Right lobe of liver (tissue), 4 donors: ENCODE results near the gene PATL1.

ENCODE experiments used
- POLR2A ChIP-seq: fragments of 450-650 bp; IDR thresholded peaks from one replicate; pipeline ENCODE4 v1.6.1; 2017; ENCODE audit warnings: antibody characterized with exemption, mild to moderate bottlenecking
- TF ChIP-seq, protein P1 (sequence below), 4 donors: fragments of 200-600 bp in 3 of 4; fragments of 450-650 bp in 1 of 4; IDR thresholded peaks; one replicate each; pipeline versions ENCODE4 v1.5.1 to v1.8.0; 2016 to 2022; ENCODE audit warnings: antibody characterized with exemption in 4 of 4, mild to moderate bottlenecking in 2 of 4
- donor health status: DM: no; HTN: no; CAD: no.
- donor health status: DM: no; HTN: no; CAD: no.
- donor health status: DM: no; HTN: yes; CAD: no.

DNA sequence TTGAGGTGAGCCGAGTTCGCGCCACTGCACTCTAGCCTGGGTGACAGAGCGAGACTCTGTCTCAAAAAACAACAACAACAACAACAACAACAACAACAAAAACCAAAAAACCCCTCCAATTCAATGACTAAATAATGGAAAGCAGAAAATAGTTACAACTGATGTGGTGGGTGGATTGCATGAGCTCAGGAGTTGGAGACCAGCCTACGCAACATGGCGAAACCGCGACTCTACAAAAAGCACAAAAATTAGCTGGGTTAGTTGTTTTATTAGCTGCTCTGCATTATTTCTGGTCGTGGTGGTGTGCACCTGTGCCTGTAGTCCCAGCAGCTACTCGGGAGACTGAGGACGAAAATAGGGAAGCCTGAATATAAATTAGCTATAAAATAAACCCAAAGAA lies 2.6 kb upstream of the PATL1 start:
- TF ChIP-seq, protein P1, sequence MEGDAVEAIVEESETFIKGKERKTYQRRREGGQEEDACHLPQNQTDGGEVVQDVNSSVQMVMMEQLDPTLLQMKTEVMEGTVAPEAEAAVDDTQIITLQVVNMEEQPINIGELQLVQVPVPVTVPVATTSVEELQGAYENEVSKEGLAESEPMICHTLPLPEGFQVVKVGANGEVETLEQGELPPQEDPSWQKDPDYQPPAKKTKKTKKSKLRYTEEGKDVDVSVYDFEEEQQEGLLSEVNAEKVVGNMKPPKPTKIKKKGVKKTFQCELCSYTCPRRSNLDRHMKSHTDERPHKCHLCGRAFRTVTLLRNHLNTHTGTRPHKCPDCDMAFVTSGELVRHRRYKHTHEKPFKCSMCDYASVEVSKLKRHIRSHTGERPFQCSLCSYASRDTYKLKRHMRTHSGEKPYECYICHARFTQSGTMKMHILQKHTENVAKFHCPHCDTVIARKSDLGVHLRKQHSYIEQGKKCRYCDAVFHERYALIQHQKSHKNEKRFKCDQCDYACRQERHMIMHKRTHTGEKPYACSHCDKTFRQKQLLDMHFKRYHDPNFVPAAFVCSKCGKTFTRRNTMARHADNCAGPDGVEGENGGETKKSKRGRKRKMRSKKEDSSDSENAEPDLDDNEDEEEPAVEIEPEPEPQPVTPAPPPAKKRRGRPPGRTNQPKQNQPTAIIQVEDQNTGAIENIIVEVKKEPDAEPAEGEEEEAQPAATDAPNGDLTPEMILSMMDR (IDR thresholded peaks at IDR 0.05) = no peak
- no peak for TF ChIP-seq POLR2A
